Heart left ventricle (tissue), 13 donors: ENCODE measurements around the gene F13A1.

Source experiments
- CTCF ChIP-seq, 12 donors: fragments of 200-600 bp; sonication (generic) in 4 of 12; IDR thresholded peaks; one replicate each; pipeline versions ENCODE4 v1.5.0 to v1.8.0; 2018 to 2022; ENCODE audit warnings: antibody characterized with exemption in 12 of 12, mild to moderate bottlenecking in 5 of 12
- POLR2A ChIP-seq, 2 donors: fragments of 450-650 bp; IDR thresholded peaks; one replicate each; pipeline ENCODE4 v1.6.1; 2017; ENCODE audit warnings: antibody characterized with exemption in 2 of 2, mild to moderate bottlenecking in 2 of 2, moderate library complexity in 2 of 2
- donor health status: ischemic (EF 13 %, LVEDD 7.1; RV severe dilation, severe dysfunction).
- donor health status: DM: no; HTN: yes; CAD: no.
- donor health status: DM: no; HTN: no; CAD: no.
- donor health status: ischemic (EF 25% LVEDD 6.9; RV normal size, moderate dysfunction).
- donor health status: ischemic (EF 25% LVEDD 5.7; RV mildly dilated, moderate dysfunction).
- donor health status: ischemic (EF 35%, LVEDD 5.7; RV mildly dilated, moderate dysfunction).
- donor health status: nonischemic (EF 11% LVEDD 7.7; RV severe dilation, severe dysfunction).
- donor health status: DM: yes; HTN: yes; CAD: no.
- donor health status: PGD.
- donor health status: ischemic (EF 29% LVEDD 5.4; RV normal size, mild dysfunction).
- donor health status: nonischemic (EF 23%, LVEDD 6.1; RV moderate dilation, normal function).

GRCh38 chr6:6314596-6314995, 5.9 kb downstream of the F13A1 start:
- TF ChIP-seq POLR2A (IDR thresholded peaks at IDR 0.05) (no peak), CTCF (IDR thresholded peaks at IDR 0.05) (no peak)
